ENCODE measurements around the gene SHB. TPM values are rescaled to one million over a fixed set of nuclear protein-coding genes. Genes with fewer than 3 reads are reported as not detected.

Gene SHB
- total and polyA plus RNA-seq, 2 donors from 2014 or later = 16.4 to 39.8 TPM

DNA sequence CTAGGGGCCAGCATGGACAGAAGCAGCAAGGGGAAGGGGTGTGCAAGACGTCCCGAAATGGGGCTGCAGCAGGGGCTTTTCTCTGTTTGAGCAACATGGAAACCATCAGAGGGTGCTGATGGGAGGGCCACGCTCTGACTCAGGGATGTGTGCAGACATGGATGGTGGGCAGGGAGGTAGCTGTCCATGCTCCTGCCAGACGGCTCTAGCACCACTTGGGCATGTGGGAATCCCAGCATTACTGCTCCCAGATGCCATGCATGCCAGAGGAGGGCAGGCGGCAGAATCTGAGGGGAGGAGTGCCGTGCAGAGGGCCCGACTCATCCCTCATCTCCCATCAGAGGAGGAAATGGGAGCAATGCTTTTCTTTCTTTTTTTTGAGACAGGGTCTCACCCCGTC, 119.5 kb downstream of the SHB start:
- H3K9ac ChIP-seq (ENCODE audit: low read length in 3 of 3) = no peak overlapping the region
- DNase-seq (no peak), FAIRE-seq (no peak)
- no peaks in the 10 kb centered on the region for H3K27me3 ChIP-seq (ENCODE audit: control insufficient read depth, insufficient read depth, low read length)
- no peak overlapping the region for H3K4me3 ChIP-seq (ENCODE audit: low read length in 3 of 3)
- intact Hi-C loops (cut with DNase I) = no loop called here
- no peaks in the 10 kb centered on the region for H3K9me3 ChIP-seq (ENCODE audit: control insufficient read depth in 2 of 3, insufficient read depth in 1 of 3, low read length in 3 of 3)
- H3K36me3 ChIP-seq (ENCODE audit: control insufficient read depth in 2 of 3, insufficient read depth in 3 of 3, low read length in 3 of 3) = peaks cover 0 to 31% (median 3%) of the 10 kb centered on the region in 3 donors
- H3K27ac ChIP-seq (ENCODE audit: low read depth in 2 of 2, low read length in 2 of 2) = no peak overlapping the region
- TF ChIP-seq, protein P1, sequence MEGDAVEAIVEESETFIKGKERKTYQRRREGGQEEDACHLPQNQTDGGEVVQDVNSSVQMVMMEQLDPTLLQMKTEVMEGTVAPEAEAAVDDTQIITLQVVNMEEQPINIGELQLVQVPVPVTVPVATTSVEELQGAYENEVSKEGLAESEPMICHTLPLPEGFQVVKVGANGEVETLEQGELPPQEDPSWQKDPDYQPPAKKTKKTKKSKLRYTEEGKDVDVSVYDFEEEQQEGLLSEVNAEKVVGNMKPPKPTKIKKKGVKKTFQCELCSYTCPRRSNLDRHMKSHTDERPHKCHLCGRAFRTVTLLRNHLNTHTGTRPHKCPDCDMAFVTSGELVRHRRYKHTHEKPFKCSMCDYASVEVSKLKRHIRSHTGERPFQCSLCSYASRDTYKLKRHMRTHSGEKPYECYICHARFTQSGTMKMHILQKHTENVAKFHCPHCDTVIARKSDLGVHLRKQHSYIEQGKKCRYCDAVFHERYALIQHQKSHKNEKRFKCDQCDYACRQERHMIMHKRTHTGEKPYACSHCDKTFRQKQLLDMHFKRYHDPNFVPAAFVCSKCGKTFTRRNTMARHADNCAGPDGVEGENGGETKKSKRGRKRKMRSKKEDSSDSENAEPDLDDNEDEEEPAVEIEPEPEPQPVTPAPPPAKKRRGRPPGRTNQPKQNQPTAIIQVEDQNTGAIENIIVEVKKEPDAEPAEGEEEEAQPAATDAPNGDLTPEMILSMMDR (IDR thresholded peaks at IDR 0.05; ENCODE audit: borderline replicate concordance, extremely low read depth, insufficient read depth) = no peak
- H3K4me1 ChIP-seq (ENCODE audit: control insufficient read depth in 2 of 3, insufficient read depth in 2 of 3, low read depth in 1 of 3, low read length in 3 of 3) = peaks cover 0 to 14% (median 7%) of the 10 kb centered on the region in 3 donors

- FAIRE-seq (no peak), DNase-seq (peak in 1 of 5 donors; percentile 71)
- Histone ChIP-seq H3K9ac (ENCODE audit: low read length in 3 of 3) (no peak overlapping the region), H3K4me3 (ENCODE audit: low read length in 3 of 3) (no peak overlapping the region), H3K9me3 (ENCODE audit: control insufficient read depth in 2 of 3, insufficient read depth in 1 of 3, low read length in 3 of 3) (no peaks in the 10 kb centered on the region), H3K4me1 (ENCODE audit: control insufficient read depth in 2 of 3, insufficient read depth in 2 of 3, low read depth in 1 of 3, low read length in 3 of 3) (peaks cover 0 to 20% (median 15%) of the 10 kb centered on the region in 3 donors), H3K27me3 (ENCODE audit: control insufficient read depth, insufficient read depth, low read length) (no peaks in the 10 kb centered on the region), H3K36me3 (ENCODE audit: control insufficient read depth in 2 of 3, insufficient read depth in 3 of 3, low read length in 3 of 3) (peaks cover 0 to 22% (median 3%) of the 10 kb centered on the region in 3 donors), H3K27ac (ENCODE audit: low read depth in 2 of 2, low read length in 2 of 2) (peak overlapping the region in 1 of 2 donors; percentile 23)
- intact Hi-C loops (cut with DNase I) = no loop called here
- TF ChIP-seq, protein P1 (IDR thresholded peaks at IDR 0.05; ENCODE audit: borderline replicate concordance, extremely low read depth, insufficient read depth) = no peak
Observed at GRCh38 chr9:37948417-37948980, 120.5 kb downstream of the SHB start.

DNA sequence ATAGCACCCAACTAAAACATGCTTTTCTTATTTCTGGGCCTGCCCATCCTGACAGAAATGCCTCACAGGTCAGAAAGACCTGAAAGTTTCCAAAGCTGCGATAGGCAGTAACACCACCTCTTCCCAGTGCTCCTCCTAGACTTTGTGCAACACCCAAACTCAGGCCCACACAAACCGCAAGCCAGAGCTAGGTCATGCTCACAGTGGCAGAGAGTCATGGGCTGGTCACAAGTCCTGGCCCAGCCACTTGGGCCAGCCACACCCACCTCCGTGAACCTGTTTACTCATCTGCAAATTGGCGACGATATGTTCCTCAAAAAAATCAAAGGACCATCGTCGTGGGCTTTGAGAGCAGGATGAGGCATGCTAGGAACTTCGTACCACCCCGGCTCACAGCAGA, 121.0 kb downstream of the SHB start:
- intact Hi-C loops (cut with DNase I) = no loop called here
- no peak for FAIRE-seq
- Histone ChIP-seq H3K27me3 (ENCODE audit: control insufficient read depth, insufficient read depth, low read length) (no peaks in the 10 kb centered on the region), H3K4me1 (ENCODE audit: control insufficient read depth in 2 of 3, insufficient read depth in 2 of 3, low read depth in 1 of 3, low read length in 3 of 3) (peaks cover 0 to 24% (median 18%) of the 10 kb centered on the region in 3 donors), H3K9ac (ENCODE audit: low read length in 3 of 3) (no peak overlapping the region), H3K36me3 (ENCODE audit: control insufficient read depth in 2 of 3, insufficient read depth in 3 of 3, low read length in 3 of 3) (peaks cover 0 to 18% (median 3%) of the 10 kb centered on the region in 3 donors), H3K9me3 (ENCODE audit: control insufficient read depth in 2 of 3, insufficient read depth in 1 of 3, low read length in 3 of 3) (no peaks in the 10 kb centered on the region), H3K27ac (ENCODE audit: low read depth in 2 of 2, low read length in 2 of 2) (peak overlapping the region in 1 of 2 donors; percentile 44), H3K4me3 (ENCODE audit: low read length in 3 of 3) (no peak overlapping the region)
- DNase-seq = no peak
- TF ChIP-seq, protein P1 (IDR thresholded peaks at IDR 0.05; ENCODE audit: borderline replicate concordance, extremely low read depth, insufficient read depth) = no peak
